ENCODE data around the gene KCNJ8. TPM values are rescaled to one million over a fixed set of nuclear protein-coding genes. Genes with fewer than 3 reads are reported as not detected.

KCNJ8 gene
- polyA plus RNA-seq, 2 of the 4 experiments (the other 2 are of a cell fraction), result 0.67 to 0.68 TPM

- TF ChIP-seq RCOR1 (IDR thresholded peaks at IDR 0.05; ENCODE audit: low read depth, low read length) (no peak), CHD2 (IDR thresholded peaks at IDR 0.05; ENCODE audit: low read length, partially characterized antibody) (no peak), MAFK (IDR thresholded peaks at IDR 0.05; ENCODE audit: partially characterized antibody) (no peak)
These were observed 31.7 kb upstream of the KCNJ8 start (continued) for GRCh38 chr12:21806255-21806654.

GRCh38 chr12:21801522-21802288 is 27.2 kb upstream of the KCNJ8 start:
- ChIA-PET CTCF (no interaction called here), POLR2A (no interaction called here)
- 53% methylated on average over 4 of the region's 4 CpGs for WGBS (ENCODE audit: missing lambda C conversion rate)
- Histone ChIP-seq H3K4me2 (no peak overlapping the region), H3K27ac (no peak overlapping the region), H3K4me1 (no peaks in the 10 kb centered on the region), H3K9me3 (no peaks in the 10 kb centered on the region), H3K4me3 (no peak overlapping the region)
- DNase-seq (ENCODE audit: low read depth in 1 of 2, low spot score in 1 of 2), result no peak
- no peak for ATAC-seq
- FAIRE-seq, result no peak
- TF ChIP-seq HEYL (CRISPR knock-in tag; IDR thresholded peaks at IDR 0.05), result no peak
- TF ChIP-seq CHD4 (IDR thresholded peaks at IDR 0.05; ENCODE audit: borderline replicate concordance), result no peak
- TF ChIP-seq HDAC2 (IDR thresholded peaks at IDR 0.05), result no peak
- no peak for TF ChIP-seq CBX2 (IDR thresholded peaks at IDR 0.05; ENCODE audit: borderline replicate concordance, low read depth)
- no peak for TF ChIP-seq NR3C1 (IDR thresholded peaks at IDR 0.05)
- TF ChIP-seq GATA3 (IDR thresholded peaks at IDR 0.05; ENCODE audit: borderline replicate concordance), result no peak
- TF ChIP-seq, protein P1, sequence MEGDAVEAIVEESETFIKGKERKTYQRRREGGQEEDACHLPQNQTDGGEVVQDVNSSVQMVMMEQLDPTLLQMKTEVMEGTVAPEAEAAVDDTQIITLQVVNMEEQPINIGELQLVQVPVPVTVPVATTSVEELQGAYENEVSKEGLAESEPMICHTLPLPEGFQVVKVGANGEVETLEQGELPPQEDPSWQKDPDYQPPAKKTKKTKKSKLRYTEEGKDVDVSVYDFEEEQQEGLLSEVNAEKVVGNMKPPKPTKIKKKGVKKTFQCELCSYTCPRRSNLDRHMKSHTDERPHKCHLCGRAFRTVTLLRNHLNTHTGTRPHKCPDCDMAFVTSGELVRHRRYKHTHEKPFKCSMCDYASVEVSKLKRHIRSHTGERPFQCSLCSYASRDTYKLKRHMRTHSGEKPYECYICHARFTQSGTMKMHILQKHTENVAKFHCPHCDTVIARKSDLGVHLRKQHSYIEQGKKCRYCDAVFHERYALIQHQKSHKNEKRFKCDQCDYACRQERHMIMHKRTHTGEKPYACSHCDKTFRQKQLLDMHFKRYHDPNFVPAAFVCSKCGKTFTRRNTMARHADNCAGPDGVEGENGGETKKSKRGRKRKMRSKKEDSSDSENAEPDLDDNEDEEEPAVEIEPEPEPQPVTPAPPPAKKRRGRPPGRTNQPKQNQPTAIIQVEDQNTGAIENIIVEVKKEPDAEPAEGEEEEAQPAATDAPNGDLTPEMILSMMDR (IDR thresholded peaks at IDR 0.05), result no peak

- H3K4me3 ChIP-seq, result no peak overlapping the region
- no peak for DNase-seq (ENCODE audit: low read depth in 1 of 2, low spot score in 1 of 2)
- no peaks in the 10 kb centered on the region for H3K9me3 ChIP-seq
- no peaks in the 10 kb centered on the region for H3K4me1 ChIP-seq
- CTCF ChIA-PET, result no interaction called here
- H3K27ac ChIP-seq, result no peak overlapping the region
- WGBS (ENCODE audit: missing lambda C conversion rate), result 15% methylated on average over 1 of the region's 1 CpG
- no peak for FAIRE-seq
- no peak overlapping the region for H3K4me2 ChIP-seq
- ATAC-seq, result no peak
- POLR2A ChIA-PET, result no interaction called here
- TF ChIP-seq, protein P2, sequence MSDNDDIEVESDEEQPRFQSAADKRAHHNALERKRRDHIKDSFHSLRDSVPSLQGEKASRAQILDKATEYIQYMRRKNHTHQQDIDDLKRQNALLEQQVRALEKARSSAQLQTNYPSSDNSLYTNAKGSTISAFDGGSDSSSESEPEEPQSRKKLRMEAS (IDR thresholded peaks at IDR 0.05), result no peak
- TF ChIP-seq PHF8 (IDR thresholded peaks at IDR 0.05; ENCODE audit: borderline replicate concordance, low read depth) (no peak), CEBPB (IDR thresholded peaks at IDR 0.05) (no peak), ATOH8 (CRISPR knock-in tag; IDR thresholded peaks at IDR 0.05; ENCODE audit: low read depth) (no peak), NFE2L2 (conservative IDR thresholded peaks at IDR 0.05; ENCODE audit: low read length) (no peak), HOXB5 (CRISPR knock-in tag; IDR thresholded peaks at IDR 0.05) (no peak), MAZ (IDR thresholded peaks at IDR 0.05; ENCODE audit: borderline replicate concordance, low read depth, low read length) (no peak), REST (IDR thresholded peaks at IDR 0.05) (no peak), FOXS1 (CRISPR knock-in tag; IDR thresholded peaks at IDR 0.05) (no peak), ZSCAN20 (CRISPR knock-in tag; IDR thresholded peaks at IDR 0.05) (no peak), ZC3H11A (IDR thresholded peaks at IDR 0.05) (no peak)
These were observed 25.5 kb upstream of the KCNJ8 start for GRCh38 chr12:21800011-21800410.

All from A549 (cell line).